Activated CD4-positive, alpha-beta T cell treated with anti-CD3 and anti-CD28 coated beads for 48 hours (primary cell): ENCODE data around the gene PURA.
"Not testable (repeated sequence)": the region's sequence is repeated elsewhere in the genome, so short reads cannot be mapped to it uniquely, and the experiment has no call there.

Experiments
- DNase-seq: peaks from one replicate; pipeline ENCODE4 v3.0.0-alpha.2; 2020

The PURA gene

DNA sequence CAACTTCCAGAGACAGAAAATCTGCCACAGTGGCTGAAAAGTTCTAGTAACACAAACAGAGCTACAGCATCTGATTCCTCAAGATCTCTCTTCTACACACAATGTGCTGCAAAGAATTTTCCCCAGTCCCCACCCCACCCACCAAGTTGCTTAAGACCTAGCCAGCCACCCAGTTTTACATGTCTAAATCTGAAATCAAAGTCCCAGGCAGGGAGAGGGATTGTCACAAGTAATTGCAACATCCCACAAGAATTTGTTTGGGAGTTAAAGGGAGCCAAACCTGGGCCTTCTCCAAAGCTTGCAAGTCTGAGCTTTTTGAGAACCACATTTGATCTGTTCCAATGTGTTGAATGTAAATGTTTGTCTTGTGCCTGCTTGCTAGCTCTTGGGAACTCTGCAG, 27.3 kb downstream of the PURA start:
- no peak for DNase-seq

DNA sequence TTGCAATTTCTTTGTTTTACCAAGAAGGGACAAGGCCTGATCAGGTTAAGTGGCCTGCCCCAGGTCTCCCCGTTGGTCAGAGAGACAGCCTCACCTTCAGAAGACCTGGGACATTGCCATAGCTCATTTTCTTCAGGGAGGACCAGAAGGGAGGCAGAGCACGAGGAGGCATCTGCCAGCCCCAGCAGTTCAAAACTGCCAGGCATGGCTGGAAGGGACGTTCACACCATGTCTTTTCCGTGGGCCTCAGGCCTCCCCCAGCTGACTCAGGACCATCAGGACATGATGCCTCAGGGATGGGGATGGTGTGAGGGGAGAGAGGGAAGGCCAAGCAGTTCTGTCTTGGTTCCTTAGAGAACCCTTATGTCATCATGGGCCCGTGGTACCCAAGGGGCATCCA, 28.3 kb downstream of the PURA start:
- no peak for DNase-seq

DNA sequence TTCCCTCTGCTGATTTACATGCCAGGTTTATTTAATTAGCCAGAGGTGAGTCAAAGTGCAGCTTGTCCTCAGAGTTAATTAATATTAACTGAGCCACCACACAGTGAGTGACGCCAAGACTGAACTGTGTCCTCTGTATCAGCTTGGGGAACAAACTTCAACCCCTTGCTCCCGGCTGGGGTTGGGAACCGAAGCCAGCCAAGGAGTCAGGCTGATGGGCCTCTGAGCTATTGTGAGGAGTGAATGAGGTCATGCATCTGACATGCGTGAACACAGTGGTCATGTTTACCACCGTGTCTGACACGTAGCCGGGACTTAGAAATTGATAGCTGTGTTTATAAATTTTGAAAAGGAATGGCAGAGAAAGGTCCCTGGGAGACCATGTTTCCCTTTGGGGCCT, 28.9 kb downstream of the PURA start:
- DNase-seq: no peak

DNA sequence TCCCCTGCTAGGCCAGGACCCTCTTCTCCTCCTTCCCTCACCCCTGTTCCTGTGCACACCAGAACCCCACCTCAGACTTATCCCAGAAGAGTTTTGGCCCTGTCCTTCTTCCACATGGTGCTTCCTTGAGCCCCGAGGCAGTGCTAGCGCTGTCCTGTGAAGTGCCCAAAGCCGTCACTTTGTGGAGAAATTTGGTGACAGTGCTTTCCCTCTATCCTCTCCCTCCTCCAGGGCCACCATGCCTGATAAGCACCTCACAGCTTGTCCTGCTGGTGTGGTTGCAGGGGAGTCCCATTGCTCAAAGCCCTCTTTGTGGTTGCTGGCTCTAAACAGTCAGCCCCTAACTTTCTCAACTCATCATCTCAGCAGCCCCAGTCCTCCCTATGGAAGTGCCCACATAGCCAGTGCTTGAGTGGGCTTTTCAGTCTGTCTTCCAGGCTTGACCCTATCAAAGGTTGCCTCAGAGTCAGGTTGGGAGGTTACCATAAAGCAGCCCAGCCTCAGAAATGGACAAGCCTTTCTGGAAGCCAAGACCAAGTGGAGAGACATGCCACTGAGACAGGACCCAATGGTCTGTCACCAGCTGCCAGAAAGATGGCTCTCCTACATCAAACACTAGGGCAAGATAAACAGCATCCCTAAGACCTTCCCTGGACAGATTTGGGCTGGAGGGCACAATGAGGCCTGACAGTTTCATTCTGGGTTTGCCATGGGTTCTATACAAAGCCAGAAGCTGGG, 29.8 kb downstream of the PURA start:
- DNase-seq: no peak

DNA sequence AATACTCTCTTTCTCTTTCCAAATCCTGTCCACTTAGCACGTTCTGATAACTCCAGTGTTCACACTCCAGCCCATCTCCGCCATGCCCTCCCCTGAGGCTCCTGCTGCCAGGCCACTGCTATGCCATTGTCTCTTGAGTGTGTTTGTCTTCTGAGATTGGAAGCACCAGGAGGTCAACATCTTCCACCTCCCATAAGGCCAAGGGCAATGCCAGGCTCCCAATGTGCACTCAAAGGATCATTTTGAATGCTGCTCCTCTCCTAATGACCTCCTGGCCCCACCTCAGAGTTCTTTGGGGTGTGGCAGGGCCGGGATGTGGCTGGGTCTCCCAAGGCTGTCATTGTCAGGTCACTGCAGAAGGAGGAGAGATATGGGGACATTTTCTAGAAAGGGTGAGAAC, 31.3 kb downstream of the PURA start:
- no peak for DNase-seq

DNA sequence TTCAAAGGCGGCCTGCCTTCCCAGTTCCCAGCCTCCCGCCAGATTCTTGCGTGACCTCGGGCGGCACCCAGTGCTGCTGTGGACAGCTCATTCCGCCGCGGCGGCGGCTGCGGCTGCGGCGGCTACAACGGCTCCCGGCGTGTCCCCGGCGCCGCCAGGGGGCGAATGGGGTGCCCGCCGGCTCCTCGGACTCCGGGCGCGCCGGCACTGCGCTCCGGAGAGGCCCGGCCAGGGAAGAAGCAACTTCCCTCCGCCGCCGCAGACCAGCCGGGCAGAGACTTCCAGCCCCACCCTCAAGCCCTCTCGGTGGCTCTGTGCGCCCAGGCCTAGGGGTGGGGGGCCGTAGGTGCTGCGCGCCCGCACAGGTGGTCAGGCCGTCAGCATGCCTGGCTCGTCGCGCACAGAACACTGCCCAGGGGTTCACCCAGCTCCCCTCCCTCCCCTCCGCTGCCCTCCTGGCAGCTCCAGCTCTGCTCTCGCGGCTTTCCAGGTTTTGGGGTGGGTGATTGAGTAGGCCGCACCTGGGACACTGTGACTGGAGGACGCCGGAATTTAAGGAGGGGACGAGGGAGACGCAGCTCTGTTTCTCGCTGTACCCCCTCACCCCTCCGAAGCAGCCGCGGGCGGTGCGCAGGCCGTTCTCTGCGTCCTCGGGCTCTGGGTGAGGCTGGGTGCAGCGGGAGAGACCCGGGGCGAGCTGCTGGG, 32.1 kb downstream of the PURA start:
- DNase-seq: peak; percentile 70

DNA sequence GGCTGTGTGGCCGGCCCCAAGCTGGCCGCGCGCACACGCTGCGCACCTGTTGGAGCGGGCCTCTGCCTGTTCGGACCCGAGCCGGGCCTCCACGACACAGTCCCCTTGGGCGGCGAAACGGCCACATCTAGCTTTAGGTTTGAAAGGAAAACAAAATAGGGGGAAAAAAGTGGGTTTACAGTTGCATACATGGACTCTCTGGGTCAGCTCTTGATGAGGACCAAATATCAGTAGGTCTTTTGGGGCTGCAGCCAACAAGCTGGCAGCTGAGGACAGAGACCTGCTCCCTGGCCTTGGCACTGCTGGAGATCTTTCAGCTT, 32.6 kb downstream of the PURA start:
- no peak for DNase-seq

DNA sequence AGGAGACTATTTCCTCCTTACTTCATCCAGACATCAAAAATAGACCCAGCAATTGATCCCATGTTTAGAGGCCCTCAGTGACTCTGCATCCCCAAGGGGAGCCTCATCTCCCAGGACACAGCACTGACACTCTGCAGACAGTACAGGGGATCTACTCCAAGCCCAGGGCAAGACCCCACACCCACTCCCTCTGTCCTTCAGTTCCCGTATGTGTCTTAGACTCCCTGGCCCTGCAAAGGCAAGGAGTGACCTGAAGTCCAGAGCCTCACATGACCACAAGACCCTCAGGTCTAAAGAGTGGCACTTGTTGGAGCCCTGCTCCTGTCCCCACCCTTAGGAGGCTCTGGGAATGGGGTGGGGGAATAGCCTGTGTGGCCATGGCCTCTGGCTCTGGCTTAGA, 33.6 kb downstream of the PURA start:
- DNase-seq: no peak

DNA sequence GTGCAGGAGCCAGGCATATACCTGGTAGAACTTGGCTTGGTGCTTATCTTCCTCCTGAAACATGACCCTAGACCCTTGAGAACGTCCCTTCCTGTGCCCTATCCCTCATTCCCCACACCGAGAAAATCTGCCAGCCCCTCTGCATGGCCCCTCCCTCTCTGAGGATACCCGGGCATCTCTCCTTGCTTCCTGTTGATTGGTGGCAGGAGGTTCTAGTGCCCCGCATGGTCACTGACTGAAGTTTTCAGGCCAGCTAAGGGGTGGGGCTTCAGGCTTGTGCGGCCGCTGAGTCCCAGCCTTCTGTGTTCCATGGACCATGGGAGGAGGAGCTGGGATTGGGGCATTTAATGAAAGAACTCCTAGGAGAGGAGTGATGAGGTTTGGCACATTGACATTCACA, 34.6 kb downstream of the PURA start:
- DNase-seq: no peak

DNA sequence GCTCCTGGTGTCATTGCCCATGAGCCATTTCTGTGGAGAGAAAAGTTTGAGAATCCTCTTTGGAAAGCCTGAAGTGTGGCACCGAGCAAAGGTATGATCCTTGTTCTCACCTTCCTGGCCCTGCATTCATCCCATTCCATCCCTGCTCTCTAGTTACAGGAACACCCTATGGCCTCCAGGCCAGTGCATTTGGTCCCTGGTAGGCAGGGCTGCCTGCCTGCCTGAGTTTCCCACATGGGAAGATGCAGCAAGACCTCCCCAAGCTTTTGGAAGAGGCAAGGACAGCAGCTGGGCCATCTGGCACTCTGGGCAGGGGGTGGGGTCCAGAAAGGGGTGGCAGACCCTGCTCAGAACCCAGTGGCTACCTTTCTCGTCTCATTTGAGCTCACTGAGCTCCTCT, 36.3 kb downstream of the PURA start:
- DNase-seq: no peak

DNA sequence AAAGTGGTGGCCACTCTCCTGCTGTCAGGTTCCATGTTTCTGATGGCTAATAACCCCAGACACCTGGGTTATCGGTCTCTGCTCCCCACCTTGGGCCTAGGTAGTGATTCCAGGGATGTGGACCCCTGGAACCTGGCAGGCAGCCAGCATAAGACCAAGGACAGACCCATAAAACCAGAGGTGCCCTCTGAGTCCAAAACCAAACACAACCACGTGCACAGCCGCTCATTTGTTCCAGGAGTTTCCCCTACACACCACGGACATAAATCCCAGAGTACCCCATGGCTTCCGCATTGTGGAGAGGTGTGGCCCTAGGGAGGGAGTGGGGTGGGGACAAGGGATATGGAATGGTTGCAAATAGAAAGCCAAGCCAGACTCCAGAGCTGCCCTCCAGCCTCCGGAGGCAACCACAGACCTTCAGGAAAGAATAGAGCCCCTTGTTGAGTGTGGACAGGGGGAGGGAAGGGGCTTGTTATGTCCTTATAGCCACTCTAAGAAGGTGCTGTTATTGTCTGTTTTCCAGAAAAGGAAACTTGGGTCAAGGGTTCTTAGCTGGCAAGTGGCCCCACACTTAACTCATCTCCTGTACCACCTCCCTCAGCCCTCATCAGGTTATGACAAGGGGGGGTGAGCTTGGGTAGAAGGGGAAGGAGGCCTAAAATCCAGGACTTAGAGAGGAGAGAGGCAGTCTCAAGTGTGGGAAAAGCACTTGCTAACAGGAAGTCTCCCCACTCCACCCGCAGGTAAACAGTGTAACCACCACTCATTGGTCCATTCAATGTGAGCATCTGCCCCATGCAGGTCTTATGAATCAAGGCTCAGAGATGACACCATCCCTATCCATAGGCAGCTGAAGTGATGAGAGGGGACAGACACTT, 37.5 kb downstream of the PURA start:
- no peak for DNase-seq

DNA sequence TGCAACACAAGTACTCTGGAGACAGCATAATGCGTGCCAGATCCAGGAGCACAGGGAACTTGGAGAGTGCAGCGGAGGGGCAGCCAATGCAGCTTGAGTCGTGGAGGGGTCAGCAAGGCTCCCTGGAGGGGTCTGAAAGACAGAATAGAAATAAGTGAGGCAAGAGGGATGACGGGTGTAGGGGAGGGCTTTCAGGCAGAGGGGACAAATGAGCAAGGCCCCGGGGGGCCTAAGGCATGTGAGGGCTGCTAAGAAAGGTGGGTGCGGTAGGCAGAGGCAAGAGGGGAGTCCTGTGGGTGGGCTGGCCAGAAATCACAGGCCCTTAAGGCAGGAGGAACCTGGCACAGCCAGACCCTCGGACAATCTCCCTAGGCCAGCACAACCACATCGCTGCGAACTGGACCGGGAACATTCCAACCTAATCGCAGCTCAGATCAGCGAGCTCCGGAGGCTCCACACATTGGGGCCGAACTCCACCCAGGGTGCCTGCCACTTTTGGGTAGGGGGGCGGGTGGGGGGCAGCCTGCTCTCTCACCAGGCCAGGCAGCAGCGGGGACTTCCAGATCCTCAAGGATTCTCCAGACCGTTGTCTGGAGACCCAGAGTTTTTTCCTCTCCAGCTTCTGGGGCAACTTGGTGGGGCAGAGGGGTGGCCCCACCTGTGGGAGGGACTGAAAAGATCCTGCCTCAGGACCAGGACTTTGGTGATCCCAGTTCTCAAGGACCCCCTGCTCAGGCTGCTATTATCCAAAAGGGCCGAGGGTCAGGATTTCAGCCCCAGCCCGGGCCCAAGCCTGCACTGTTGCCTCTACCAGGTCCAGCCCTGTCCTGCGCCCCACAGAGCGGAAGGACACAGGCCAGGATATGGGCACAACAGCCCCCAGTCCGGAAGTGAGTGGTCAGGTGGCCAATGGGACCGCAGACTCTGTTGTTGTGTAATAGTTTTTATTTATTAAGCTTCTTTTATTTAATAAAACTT, 38.4 kb downstream of the PURA start:
- no peak for DNase-seq

DNA sequence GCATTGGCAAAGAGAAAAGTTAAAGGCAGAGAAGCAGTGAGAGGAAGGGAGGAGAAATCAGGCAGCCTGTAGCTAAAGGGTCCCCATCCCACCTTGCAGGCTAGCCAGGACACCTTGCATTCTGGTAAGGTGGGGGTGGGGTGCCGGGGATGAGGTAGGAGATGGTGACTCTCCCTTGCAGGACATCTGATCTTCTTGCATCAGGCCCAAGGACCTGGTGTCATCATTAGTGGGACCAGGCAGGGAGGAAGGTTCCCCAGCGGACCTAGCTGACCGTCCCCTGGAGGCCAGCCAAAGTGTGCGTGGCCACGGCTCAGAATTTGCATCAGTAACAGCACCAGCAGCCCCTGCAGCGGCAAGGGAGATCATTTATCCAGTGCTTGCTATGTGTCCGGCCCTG, 39.3 kb downstream of the PURA start:
- DNase-seq: no peak

DNA sequence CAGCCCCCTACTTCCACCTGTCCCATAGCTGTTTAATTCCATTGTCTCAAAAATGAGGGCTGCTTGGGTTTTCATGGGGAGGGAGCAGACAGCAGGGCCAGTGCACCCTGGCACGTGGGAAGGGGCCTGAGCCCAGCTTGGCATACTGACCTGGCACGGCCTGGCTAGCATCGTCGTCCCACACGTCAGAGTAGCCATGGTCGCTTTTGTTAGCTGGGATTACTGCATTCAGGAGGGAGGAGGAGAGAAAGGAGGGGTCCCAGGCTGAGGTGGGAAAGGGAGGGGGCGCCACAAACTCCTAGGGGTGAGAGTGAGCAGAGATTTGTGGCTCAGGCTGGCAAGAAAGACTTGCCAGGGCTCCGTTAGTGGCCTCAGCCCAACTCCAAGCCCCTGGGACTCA, 40.0 kb downstream of the PURA start:
- no peak for DNase-seq

DNA sequence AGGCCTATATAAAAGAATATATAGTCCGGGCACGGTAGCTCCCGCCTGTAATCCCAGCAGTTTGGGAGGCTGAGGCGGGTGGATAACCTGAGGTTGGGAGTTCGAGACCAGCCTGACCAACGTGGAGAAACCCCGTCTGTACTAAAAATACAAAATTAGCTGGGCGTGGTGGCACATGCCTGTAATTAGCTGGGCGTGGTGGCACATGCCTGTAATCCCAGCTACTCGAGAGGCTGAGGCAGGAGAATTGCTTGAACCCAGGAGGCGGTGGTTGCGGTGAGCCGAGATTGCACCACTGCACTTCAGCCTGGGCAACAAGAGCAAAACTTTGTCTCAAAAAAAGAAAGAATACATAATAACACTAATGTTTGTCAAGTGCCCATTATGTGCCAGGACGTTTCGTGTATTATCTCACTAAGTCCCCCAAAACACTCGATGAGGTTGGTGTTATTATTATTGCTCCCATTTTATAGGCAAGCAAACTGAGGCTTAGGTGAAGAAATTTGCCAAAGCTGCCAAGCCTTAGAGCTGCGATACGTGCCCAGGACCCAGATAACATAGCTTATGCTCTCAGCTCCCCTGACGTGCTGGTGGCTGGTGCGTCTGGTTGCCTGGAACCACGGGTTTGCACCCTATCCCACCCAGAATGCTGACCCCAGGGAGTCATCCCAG, 40.9 kb downstream of the PURA start:
- DNase-seq: not testable (repeated sequence)

DNA sequence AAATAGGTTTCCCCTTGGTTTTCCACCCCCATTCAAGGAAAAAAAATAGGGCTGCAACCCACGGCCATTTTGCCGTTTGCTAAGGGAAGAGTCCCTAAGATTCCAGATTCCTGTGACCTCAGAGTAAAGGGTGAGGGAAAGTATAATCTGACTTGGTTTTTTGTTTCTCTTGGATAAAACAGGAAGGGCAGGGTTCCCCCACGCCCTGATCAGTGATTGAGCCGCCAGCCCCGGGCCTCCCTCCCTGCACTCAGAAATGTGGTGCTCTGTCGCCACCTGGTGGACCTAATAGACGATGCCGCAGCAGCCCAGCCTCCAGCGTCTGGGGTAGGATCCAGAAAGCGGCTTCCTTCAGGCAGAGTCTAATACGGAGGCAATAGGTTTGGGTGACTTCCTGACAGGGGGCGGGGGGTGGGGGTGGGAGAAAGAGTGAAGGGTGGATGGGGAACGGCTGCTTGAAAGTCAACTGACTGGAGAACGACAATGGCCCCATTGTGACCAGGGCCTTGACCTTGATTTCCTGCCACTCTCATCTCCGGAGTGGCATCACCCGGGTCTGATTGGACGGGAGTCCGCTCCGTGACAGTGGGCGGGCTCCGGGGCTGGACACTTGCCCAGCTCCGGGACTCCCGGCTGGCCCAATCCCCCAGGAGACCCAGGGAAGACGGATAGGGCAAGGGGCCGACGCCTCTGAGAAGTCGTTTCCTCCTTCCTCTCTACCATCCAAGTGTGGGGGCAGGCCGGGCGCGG, 43.3 kb downstream of the PURA start:
- DNase-seq: peak; percentile 92

DNA sequence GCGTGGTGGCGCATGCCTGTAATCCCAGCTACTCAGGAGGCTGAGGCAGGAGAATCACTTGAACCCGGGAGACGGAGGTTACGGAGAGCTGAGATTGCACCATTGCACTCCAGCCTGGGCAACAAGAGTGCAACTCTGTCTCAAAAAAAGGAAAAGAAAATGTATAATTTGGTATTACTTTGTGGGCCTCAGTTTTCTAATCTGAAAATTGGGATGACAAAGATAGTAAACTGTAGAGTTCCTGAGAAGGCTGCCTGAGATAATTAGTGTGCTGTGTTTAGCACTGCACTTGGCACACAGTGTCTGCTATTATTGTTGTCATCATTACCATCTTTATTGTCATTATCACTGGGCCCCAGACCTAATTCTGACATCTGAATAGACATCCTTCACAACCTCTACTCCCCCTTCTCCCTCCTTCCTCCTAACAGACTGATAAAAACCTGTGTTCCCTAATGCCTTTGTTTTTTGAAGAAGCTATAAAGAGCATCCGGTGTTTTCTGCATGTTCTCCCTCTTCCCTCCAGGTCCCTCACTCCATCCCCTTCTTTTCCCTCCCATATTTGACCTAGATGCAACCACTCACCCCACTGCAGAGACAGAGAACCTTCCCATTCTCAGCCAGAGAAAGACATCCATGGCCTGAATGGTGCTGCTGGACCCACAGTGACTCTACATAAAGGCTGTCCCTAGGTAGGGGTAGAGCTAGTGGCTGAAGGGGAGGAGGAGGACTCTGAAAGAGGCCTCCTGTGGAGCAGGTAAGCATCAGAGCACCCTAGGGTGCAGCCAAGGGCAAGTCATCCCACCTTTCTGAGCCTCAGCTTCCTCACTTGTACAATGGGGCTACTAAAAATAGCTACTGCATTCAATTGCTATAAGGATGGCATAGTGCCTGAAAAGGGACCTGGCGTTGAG, 45.4 kb downstream of the PURA start:
- DNase-seq: no peak

DNA sequence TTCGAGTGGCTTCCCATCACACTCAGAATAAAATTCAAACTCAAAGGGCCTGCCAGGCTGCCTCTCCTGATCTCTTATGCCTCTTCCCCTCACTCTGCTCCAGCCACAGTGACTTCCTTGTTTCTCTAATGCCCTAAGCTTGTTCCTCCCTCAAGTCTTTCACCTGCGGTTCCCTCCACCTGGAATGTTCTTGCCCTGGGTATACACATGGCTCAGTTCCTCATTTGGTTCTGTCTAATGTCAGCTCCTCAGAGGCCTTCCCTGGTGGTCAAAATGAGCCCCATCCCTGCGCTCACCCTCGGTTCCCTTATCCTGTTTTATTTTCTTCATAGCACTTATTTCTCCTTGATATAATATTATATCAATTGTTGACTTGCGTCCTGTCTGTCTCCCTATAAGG, 48.4 kb downstream of the PURA start:
- no peak for DNase-seq

DNA sequence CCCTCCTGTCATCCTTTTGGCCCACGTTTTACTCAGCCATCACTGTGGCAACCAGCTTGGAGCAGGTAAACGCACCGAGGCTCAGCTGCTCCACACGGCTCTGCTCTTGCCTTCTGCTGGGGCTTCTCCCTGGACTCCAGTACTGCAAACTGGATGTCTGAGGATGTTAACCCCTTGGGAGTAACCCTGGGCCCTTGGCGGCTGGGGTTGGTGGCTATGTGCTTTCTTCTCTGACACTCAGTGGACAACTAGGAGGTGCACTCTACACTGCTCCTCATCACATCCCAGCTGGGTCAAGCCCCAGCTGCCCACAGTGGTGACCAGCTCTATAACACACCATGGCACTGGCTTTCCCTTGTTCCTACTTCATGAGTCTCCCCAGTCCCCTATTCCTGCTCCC, 48.9 kb downstream of the PURA start:
- no peak for DNase-seq
